Thyroid gland (tissue), 4 donors: ENCODE data around the gene CHORDC1.

Experiments
- CTCF ChIP-seq, 6 experiments: fragments of 200-600 bp in 3 of 6; fragments of 450-650 bp in 3 of 6; sonication (generic) in 3 of 6; IDR thresholded peaks; one replicate each; pipeline ENCODE4 v1.5.1; 2016 to 2019; ENCODE audit warnings: antibody characterized with exemption in 6 of 6, mild to moderate bottlenecking in 2 of 6, inconsistent platforms in 1 of 6, moderate library complexity in 1 of 6
- POLR2A ChIP-seq, 2 donors: fragments of 450-650 bp; IDR thresholded peaks; one replicate each; pipeline ENCODE4 v1.6.1; 2017; ENCODE audit warnings: antibody characterized with exemption in 2 of 2, mild to moderate bottlenecking in 2 of 2, moderate library complexity in 1 of 2

GRCh38 chr11:90218606-90219005 lies 4.2 kb downstream of the CHORDC1 start:
- TF ChIP-seq POLR2A (IDR thresholded peaks at IDR 0.05) (no peak), CTCF (IDR thresholded peaks at IDR 0.05) (no peak)
